Esophagus muscularis mucosa (tissue), 3 donors: Measurements from ENCODE around the gene ACSM5.

Experiments
- CTCF ChIP-seq, 3 experiments: fragments of 200-600 bp in 2 of 3; fragments of 450-650 bp in 1 of 3; sonication (generic) in 2 of 3; IDR thresholded peaks; one replicate each; pipeline ENCODE4 v1.5.1; 2017 to 2019; ENCODE audit warnings: antibody characterized with exemption in 3 of 3, mild to moderate bottlenecking in 2 of 3, moderate library complexity in 1 of 3
- POLR2A ChIP-seq: fragments of 450-650 bp; IDR thresholded peaks from one replicate; pipeline ENCODE4 v1.6.1; 2017; ENCODE audit warnings: antibody characterized with exemption, moderate library complexity, mild to moderate bottlenecking, low read depth
- POLR2AphosphoS5 ChIP-seq, 2 donors: sonication (generic); formaldehyde crosslinking; IDR thresholded peaks; one replicate each; pipeline ENCODE4 v1.6.1; 2017; ENCODE audit warnings: antibody characterized with exemption in 2 of 2

- no peak for TF ChIP-seq POLR2A
- TF ChIP-seq CTCF (IDR thresholded peaks at IDR 0.05), result no peak
- no peak for TF ChIP-seq POLR2AphosphoS5 (IDR thresholded peaks at IDR 0.05)
These were observed 75.4 kb downstream of the ACSM5 start for GRCh38 chr16:20484726-20485125.
